ENCODE results near the gene ITGB4.
A peak's percentile ranks its signal among the peaks of the same experiment; 100 is the strongest.
"Not testable (repeated sequence)": the region's sequence is repeated elsewhere in the genome, so short reads cannot be mapped to it uniquely, and the experiment has no call there.

Gene ITGB4

DNA sequence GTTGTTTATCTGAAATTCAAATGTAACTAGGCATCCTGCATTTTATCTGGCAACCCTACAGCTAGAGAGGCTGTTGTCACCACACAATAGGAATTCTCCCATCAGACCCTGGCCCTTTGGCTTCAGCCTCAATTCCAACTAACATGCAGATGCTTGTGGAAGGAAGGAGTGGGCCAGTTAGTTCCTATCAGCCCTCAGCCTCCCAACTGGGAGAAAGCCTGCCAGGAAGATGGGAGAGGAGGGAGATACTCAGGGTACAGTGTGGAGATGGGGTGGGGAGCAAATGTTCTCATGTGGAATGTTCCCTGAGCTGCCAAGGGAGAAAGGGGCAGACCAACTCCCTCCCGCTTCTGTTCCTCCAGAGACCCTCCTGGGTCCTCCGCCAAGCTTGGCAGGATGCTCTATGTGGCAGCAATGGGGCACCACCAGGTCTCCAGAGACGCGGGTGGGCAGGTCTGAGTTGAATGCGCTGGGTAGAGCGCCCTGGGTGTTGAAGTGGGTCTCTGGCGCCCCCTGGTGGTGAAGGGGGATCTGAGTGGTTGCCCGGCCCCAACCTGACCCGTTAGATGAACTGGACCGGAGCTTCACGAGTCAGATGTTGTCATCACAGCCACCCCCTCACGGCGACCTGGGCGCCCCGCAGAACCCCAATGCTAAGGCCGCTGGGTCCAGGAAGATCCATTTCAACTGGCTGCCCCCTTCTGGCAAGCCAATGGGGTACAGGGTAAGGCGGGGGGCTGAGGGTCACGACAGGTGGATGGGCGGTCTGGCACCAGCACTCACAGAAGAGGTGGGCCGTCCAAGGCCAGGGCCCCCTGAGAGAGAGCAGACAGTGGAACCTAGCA lies 28.5 kb downstream of the ITGB4 start:
- no peak for DNase-seq (ENCODE audit: low read depth)
- no peak overlapping the region for H3K4me3 ChIP-seq (ENCODE audit: low read depth, low read length)

DNA sequence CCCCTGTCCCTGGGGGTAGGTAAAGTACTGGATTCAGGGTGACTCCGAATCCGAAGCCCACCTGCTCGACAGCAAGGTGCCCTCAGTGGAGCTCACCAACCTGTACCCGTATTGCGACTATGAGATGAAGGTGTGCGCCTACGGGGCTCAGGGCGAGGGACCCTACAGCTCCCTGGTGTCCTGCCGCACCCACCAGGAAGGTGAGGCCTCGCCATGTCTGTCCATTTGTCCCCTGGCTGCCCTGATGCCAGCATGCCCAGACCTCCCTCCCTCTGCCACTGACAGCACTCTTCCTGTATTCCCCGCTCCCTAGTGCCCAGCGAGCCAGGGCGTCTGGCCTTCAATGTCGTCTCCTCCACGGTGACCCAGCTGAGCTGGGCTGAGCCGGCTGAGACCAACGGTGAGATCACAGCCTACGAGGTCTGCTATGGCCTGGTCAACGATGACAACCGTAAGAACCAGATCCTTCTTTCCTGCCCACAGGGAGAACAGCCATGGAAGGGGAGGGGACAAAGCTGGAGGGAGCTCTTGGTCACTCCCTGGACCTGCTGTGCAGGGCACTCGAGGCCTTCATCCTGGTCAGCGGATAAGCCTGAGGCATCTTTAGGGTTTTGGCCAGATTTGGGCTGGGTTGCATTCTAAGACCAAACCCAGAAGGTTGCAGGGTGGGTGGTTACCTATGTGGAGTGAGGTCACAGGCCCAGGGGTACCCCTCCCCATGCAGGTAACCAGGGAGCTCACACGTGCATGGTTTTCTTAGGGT lies 29.6 kb downstream of the ITGB4 start:
- DNase-seq (ENCODE audit: low read depth) = no peak
- H3K4me3 ChIP-seq (ENCODE audit: low read depth, low read length) = no peak overlapping the region

GRCh38 chr17:75751676-75752404 lies 30.6 kb downstream of the ITGB4 start:
- no peak for DNase-seq (ENCODE audit: low read depth)
- H3K4me3 ChIP-seq (ENCODE audit: low read depth, low read length) = no peak overlapping the region

DNA sequence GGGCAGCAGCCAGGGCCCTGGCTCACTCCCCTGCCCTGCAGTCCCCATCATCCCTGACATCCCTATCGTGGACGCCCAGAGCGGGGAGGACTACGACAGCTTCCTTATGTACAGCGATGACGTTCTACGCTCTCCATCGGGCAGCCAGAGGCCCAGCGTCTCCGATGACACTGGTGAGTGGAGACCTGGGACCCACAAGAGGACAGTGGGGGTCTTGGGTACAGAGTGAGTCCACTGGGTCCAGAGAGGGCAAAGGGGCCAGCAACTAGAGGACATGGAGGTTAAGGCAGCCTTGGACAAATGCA lies 31.1 kb downstream of the ITGB4 start:
- H3K4me3 ChIP-seq (ENCODE audit: low read depth, low read length) = no peak overlapping the region
- DNase-seq (ENCODE audit: low read depth) = no peak

GRCh38 chr17:75752802-75753513 lies 31.7 kb downstream of the ITGB4 start:
- peak overlapping the region; percentile 48 for H3K4me3 ChIP-seq (ENCODE audit: low read depth, low read length)
- no peak for DNase-seq (ENCODE audit: low read depth)

DNA sequence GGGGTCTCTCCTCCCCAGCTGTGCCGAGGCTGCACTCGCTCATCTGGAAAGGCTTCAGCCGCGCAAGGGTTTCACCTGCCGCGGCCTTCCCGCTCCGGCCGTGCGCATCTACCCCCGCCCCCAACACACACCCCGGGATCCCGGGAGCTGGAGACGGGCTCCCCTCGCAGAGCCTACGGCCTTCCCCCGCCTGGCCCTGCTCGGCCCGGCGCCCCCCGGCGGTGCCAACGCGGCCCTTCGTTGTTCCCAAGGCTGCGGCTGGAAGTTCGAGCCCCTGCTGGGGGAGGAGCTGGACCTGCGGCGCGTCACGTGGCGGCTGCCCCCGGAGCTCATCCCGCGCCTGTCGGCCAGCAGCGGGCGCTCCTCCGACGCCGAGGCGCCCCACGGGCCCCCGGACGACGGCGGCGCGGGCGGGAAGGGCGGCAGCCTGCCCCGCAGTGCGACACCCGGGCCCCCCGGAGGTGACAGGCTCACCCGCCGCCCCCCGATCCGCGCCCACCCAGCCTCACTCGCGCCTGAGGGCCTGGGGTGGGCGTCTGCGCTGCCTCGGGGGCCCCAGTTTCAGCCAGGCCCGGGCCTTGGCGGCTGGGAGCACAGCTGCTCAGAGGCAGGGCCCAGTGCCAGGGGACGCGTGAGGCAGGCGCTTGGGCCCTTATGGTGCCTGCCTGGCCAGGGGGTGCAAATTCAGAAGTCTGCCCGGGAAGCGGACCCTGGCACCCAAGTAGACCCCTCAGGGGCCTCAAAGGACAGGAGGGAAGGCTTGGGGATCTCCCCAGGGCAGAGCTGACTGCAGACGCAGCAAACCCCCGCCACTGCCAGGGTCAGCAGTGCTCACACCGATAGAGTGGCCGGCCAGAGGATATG lies 32.5 kb downstream of the ITGB4 start:
- peak overlapping the region; percentile 48 for H3K4me3 ChIP-seq (ENCODE audit: low read depth, low read length)
- DNase-seq (ENCODE audit: low read depth) = no peak

- H3K4me3 ChIP-seq (ENCODE audit: low read depth, low read length) = no peak overlapping the region
- no peak for DNase-seq (ENCODE audit: low read depth)
Observed at GRCh38 chr17:75754378-75755204, 33.3 kb downstream of the ITGB4 start.

DNA sequence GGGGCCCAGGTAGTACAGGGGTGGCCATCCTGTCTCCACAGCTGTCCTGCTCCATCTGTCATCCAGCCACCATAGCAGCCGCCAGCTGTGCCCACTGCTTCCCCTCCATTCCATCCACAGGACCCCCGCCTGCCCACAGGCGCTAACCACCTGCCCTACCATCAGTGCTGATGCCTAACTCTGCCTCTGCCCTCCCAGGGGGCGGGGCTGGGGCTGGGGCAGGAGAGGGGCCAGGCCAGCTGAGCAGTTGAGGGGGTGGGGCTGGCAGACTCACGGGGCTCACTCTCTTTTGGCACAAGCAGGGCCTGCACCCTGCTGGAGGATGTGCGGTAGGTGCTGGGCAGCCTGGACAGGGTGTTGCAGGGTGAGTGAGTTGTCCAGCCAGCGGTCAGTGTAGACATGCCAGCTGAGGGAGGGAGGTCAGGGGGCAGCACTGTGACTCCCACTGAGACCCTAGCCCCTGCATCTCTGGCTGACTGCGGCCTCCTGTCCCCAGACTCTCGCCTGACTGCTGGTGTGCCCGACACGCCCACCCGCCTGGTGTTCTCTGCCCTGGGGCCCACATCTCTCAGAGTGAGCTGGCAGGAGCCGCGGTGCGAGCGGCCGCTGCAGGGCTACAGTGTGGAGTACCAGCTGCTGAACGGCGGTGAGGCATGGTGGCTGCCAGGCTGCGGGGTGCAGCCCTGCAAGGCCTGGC lies 34.1 kb downstream of the ITGB4 start:
- H3K4me3 ChIP-seq (ENCODE audit: low read depth, low read length) = no peak overlapping the region
- no peak for DNase-seq (ENCODE audit: low read depth)

DNA sequence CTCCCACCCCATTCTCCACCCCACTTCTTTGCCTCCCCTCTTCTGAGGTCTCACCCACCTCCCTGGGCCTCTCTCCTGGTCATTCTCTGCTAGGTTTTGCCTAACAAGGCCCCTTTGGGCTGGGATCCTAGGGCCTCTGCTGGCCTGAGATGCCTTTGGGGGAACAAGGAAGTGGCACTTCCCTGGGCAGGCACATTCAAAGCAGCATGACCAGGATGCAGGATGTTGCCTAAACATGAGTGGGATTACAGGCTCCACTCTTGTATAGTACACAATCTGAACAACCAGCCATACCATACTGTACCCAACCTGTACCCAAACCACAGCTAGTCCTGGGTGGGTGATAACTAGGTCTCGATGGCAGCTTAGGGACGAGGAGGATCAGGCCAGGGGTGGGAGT lies 34.7 kb downstream of the ITGB4 start:
- no peak for DNase-seq (ENCODE audit: low read depth)
- no peak overlapping the region for H3K4me3 ChIP-seq (ENCODE audit: low read depth, low read length)

- H3K4me3 ChIP-seq (ENCODE audit: low read depth, low read length) = no peak overlapping the region
- no peak for DNase-seq (ENCODE audit: low read depth)
Observed at GRCh38 chr17:75756451-75757085, 35.3 kb downstream of the ITGB4 start.

DNA sequence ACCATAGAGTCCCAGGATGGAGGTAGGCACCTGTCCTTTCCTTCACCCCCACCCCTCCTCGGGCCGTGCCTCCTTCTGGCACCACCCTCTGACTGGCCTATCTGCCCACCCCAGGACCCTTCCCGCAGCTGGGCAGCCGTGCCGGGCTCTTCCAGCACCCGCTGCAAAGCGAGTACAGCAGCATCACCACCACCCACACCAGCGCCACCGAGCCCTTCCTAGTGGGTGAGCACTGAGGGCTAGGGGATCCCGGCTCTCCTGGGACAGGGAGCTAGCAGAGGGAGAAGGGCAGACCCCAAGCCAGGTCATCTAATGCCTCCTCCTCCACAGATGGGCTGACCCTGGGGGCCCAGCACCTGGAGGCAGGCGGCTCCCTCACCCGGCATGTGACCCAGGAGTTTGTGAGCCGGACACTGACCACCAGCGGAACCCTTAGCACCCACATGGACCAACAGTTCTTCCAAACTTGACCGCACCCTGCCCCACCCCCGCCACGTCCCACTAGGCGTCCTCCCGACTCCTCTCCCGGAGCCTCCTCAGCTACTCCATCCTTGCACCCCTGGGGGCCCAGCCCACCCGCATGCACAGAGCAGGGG lies 35.9 kb downstream of the ITGB4 start:
- no peak overlapping the region for H3K4me3 ChIP-seq (ENCODE audit: low read depth, low read length)
- DNase-seq (ENCODE audit: low read depth) = no peak

- no peak for DNase-seq (ENCODE audit: low read depth)
- no peak overlapping the region for H3K4me3 ChIP-seq (ENCODE audit: low read depth, low read length)
Observed at GRCh38 chr17:75758131-75758905, 37.1 kb downstream of the ITGB4 start.

- DNase-seq (ENCODE audit: low read depth) = no peak
- H3K4me3 ChIP-seq (ENCODE audit: low read depth, low read length) = no peak overlapping the region
Observed at GRCh38 chr17:75759457-75759856, 38.2 kb downstream of the ITGB4 start.

- H3K4me3 ChIP-seq (ENCODE audit: low read depth, low read length); DNase-seq (ENCODE audit: low read depth): not testable (repeated sequence)
Observed at GRCh38 chr17:75759978-75760640, 38.9 kb downstream of the ITGB4 start.

DNA sequence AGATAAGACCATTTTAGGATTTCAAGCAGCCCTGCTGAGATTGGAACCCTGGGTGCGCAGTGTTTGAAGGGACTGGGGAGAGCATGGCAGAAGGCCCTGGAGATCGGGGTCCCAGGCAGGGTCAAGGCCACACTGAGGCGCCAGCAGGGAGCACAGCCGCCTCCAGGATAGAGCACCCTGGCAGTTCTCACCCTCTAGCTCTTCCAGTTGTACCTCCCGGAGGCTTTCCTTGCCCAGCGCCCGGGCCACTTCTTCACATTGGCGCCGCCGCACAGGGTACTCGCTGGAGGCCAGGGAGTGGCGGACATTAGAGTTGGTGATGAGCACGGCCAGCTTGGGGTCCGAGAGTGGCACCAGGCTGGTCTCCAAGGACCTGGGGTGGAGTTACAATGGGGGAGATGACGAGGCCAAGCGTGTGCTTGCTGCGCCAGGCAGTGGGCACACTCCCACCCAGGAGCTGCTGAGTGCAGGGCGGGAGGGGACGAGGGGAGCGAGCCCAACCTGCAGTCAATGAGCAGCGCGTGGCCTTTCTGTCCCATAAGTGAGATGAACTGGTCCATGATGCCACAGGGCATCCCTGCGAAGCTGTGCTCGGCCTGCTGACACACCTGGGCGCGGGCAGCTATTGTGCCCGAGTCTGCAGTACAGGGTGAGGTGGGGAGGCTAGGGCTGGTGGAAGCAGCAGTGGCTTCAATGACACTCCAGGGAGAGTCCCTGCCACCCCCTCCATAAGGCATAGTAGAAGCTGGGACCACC lies 41.4 kb downstream of the ITGB4 start:
- DNase-seq (ENCODE audit: low read depth) = no peak
- H3K4me3 ChIP-seq (ENCODE audit: low read depth, low read length) = no peak overlapping the region
